HUDEP-2 (cell line): Measurements from ENCODE around the gene CBFB.

ENCODE experiments used
- DNase-seq, 76 experiments: peaks; one replicate each; lab custom pipeline; 2025; ENCODE audit not compliant: unreplicated experiment in 76 of 76; lab: John Stamatoyannopoulos, UW

CBFB gene

GRCh38 chr16:67088551-67088950, 59.6 kb downstream of the CBFB start:
- DNase-seq: no peak

- no peak for DNase-seq
Measured at GRCh38 chr16:67089101-67089500, 60.2 kb downstream of the CBFB start.

- DNase-seq: no peak
Measured at GRCh38 chr16:67091906-67092566, 63.1 kb downstream of the CBFB start.

- DNase-seq: no peak
Measured at GRCh38 chr16:67093098-67093726, 64.3 kb downstream of the CBFB start.

- DNase-seq: no peak
Measured at GRCh38 chr16:67098599-67098998, 69.7 kb downstream of the CBFB start.

- DNase-seq: peak in 14 of 76 experiments; percentile 2 to 39 (median 12)
Measured at GRCh38 chr16:67100569-67101310, 71.8 kb downstream of the CBFB start.

GRCh38 chr16:67101311-67102082, 72.5 kb downstream of the CBFB start:
- DNase-seq: no peak

- DNase-seq: peak in 11 of 76 experiments; percentile 1 to 19 (median 7)
Measured at GRCh38 chr16:67104061-67104460, 75.1 kb downstream of the CBFB start.

- no peak for DNase-seq
Measured at GRCh38 chr16:67104845-67105244, 75.9 kb downstream of the CBFB start.

GRCh38 chr16:67105246-67105645, 76.3 kb downstream of the CBFB start:
- DNase-seq: no peak

GRCh38 chr16:67105881-67106280, 76.9 kb downstream of the CBFB start:
- no peak for DNase-seq

GRCh38 chr16:67108489-67108888, 79.5 kb downstream of the CBFB start:
- no peak for DNase-seq

- DNase-seq: no peak
Measured at GRCh38 chr16:67108931-67109406, 80.0 kb downstream of the CBFB start.

- peak in 74 of 76 experiments; percentile 29 to 94 (median 82) for DNase-seq
Measured at GRCh38 chr16:67109407-67110135, 80.6 kb downstream of the CBFB start, which contains the start of gene PHAF1. TSS of gene PHAF1 (plus strand) at chr16:67109941. CDS start at chr16:67110176, 235 bp downstream.

- DNase-seq: peak in 5 of 76 experiments; percentile 1 to 31 (median 6)
Measured at GRCh38 chr16:67111951-67112444, 83.0 kb downstream of the CBFB start.

- no peak for DNase-seq
Measured at GRCh38 chr16:67112591-67113399, 83.8 kb downstream of the CBFB start.

- no peak for DNase-seq
Measured at GRCh38 chr16:67114793-67115192, 85.8 kb downstream of the CBFB start.

- no peak for DNase-seq
Measured at GRCh38 chr16:67115639-67116038, 86.7 kb downstream of the CBFB start.
